ENCODE results near the gene CPNE4.

CPNE4 gene

GRCh38 chr3:132042681-132043080 lies 7.9 kb upstream of the CPNE4 start:
- Histone ChIP-seq H3K36me3 (ENCODE audit: control insufficient read depth, insufficient read depth, low read length) (no peaks in the 10 kb centered on the region), H3K4me1 (ENCODE audit: control insufficient read depth, insufficient read depth, low read length, poor library complexity, severe bottlenecking) (peaks cover 4% of the 10 kb centered on the region), H3K9me3 (ENCODE audit: control insufficient read depth, low read length) (no peaks in the 10 kb centered on the region), H3K4me3 (ENCODE audit: extremely low read depth, insufficient read depth, low read length, poor library complexity, severe bottlenecking) (no peak overlapping the region), H3K27ac (ENCODE audit: low read depth, low read length, severe bottlenecking) (no peak overlapping the region)

- H3K4me1 ChIP-seq (ENCODE audit: control insufficient read depth, insufficient read depth, low read length, poor library complexity, severe bottlenecking), result peaks cover 8% of the 10 kb centered on the region
- no CpG with 5 or more reads among the region's 1 CpG for WGBS, 2 experiments (ENCODE audit: insufficient coverage in 2 of 2)
These were observed 3.5 kb upstream of the CPNE4 start for GRCh38 chr3:132038198-132038825.

GRCh38 chr3:132037581-132037980 lies 2.8 kb upstream of the CPNE4 start:
- Histone ChIP-seq H3K4me3 (ENCODE audit: extremely low read depth, insufficient read depth, low read length, poor library complexity, severe bottlenecking) (no peak overlapping the region), H3K27ac (ENCODE audit: low read depth, low read length, severe bottlenecking) (no peak overlapping the region), H3K4me1 (ENCODE audit: control insufficient read depth, insufficient read depth, low read length, poor library complexity, severe bottlenecking) (peaks cover 8% of the 10 kb centered on the region), H3K9me3 (ENCODE audit: control insufficient read depth, low read length) (no peaks in the 10 kb centered on the region), H3K36me3 (ENCODE audit: control insufficient read depth, insufficient read depth, low read length) (no peaks in the 10 kb centered on the region)
- 67 to 79% methylated on average over 3 of the region's 3 CpGs for WGBS, 2 experiments (ENCODE audit: insufficient coverage in 2 of 2)

More at GRCh38 chr3:132038198-132038825, 3.5 kb upstream of the CPNE4 start:
- Histone ChIP-seq H3K36me3 (ENCODE audit: control insufficient read depth, insufficient read depth, low read length) (no peaks in the 10 kb centered on the region), H3K9me3 (ENCODE audit: control insufficient read depth, low read length) (no peaks in the 10 kb centered on the region), H3K27ac (ENCODE audit: low read depth, low read length, severe bottlenecking) (no peak overlapping the region), H3K4me3 (ENCODE audit: extremely low read depth, insufficient read depth, low read length, poor library complexity, severe bottlenecking) (no peak overlapping the region)

GRCh38 chr3:132037056-132037455 lies 2.2 kb upstream of the CPNE4 start:
- H3K4me1 ChIP-seq (ENCODE audit: control insufficient read depth, insufficient read depth, low read length, poor library complexity, severe bottlenecking), result peaks cover 8% of the 10 kb centered on the region

GRCh38 chr3:132034097-132034485 lies 723 bp downstream of the CPNE4 start:
- H3K4me3 ChIP-seq (ENCODE audit: extremely low read depth, insufficient read depth, low read length, poor library complexity, severe bottlenecking), result peak overlapping the region; percentile 42
- no peak overlapping the region for H3K27ac ChIP-seq (ENCODE audit: low read depth, low read length, severe bottlenecking)
- WGBS, 2 experiments (ENCODE audit: insufficient coverage in 2 of 2), result 0 to 1% methylated on average over 6 of the region's 14 CpGs
- H3K4me1 ChIP-seq (ENCODE audit: control insufficient read depth, insufficient read depth, low read length, poor library complexity, severe bottlenecking), result peaks cover 8% of the 10 kb centered on the region
- no peaks in the 10 kb centered on the region for H3K36me3 ChIP-seq (ENCODE audit: control insufficient read depth, insufficient read depth, low read length)
- no peaks in the 10 kb centered on the region for H3K9me3 ChIP-seq (ENCODE audit: control insufficient read depth, low read length)

More at GRCh38 chr3:132037056-132037455, 2.2 kb upstream of the CPNE4 start:
- 60 to 64% methylated on average over 3 of the region's 3 CpGs for WGBS, 2 experiments (ENCODE audit: insufficient coverage in 2 of 2)
- H3K36me3 ChIP-seq (ENCODE audit: control insufficient read depth, insufficient read depth, low read length), result no peaks in the 10 kb centered on the region
- H3K4me3 ChIP-seq (ENCODE audit: extremely low read depth, insufficient read depth, low read length, poor library complexity, severe bottlenecking), result no peak overlapping the region
- no peak overlapping the region for H3K27ac ChIP-seq (ENCODE audit: low read depth, low read length, severe bottlenecking)
- no peaks in the 10 kb centered on the region for H3K9me3 ChIP-seq (ENCODE audit: control insufficient read depth, low read length)

- H3K4me1 ChIP-seq (ENCODE audit: control insufficient read depth, insufficient read depth, low read length, poor library complexity, severe bottlenecking), result peaks cover 11% of the 10 kb centered on the region
- no peak overlapping the region for H3K27ac ChIP-seq (ENCODE audit: low read depth, low read length, severe bottlenecking)
- 34 to 35% methylated on average over 12 to 15 of the region's 15 CpGs for WGBS, 2 experiments (ENCODE audit: insufficient coverage in 2 of 2)
- no peaks in the 10 kb centered on the region for H3K9me3 ChIP-seq (ENCODE audit: control insufficient read depth, low read length)
- H3K4me3 ChIP-seq (ENCODE audit: extremely low read depth, insufficient read depth, low read length, poor library complexity, severe bottlenecking), result no peak overlapping the region
- no peaks in the 10 kb centered on the region for H3K36me3 ChIP-seq (ENCODE audit: control insufficient read depth, insufficient read depth, low read length)
These were observed 1.3 kb downstream of the CPNE4 start for GRCh38 chr3:132033471-132033870.

- H3K27ac ChIP-seq (ENCODE audit: low read depth, low read length, severe bottlenecking), result no peak overlapping the region
- no peaks in the 10 kb centered on the region for H3K9me3 ChIP-seq (ENCODE audit: control insufficient read depth, low read length)
- no peaks in the 10 kb centered on the region for H3K36me3 ChIP-seq (ENCODE audit: control insufficient read depth, insufficient read depth, low read length)
- no peak overlapping the region for H3K4me3 ChIP-seq (ENCODE audit: extremely low read depth, insufficient read depth, low read length, poor library complexity, severe bottlenecking)
- peaks cover 11% of the 10 kb centered on the region for H3K4me1 ChIP-seq (ENCODE audit: control insufficient read depth, insufficient read depth, low read length, poor library complexity, severe bottlenecking)
- WGBS, 2 experiments (ENCODE audit: insufficient coverage in 2 of 2), result 94 to 100% methylated on average over 1 to 2 of the region's 8 CpGs
These were observed 1.9 kb downstream of the CPNE4 start for GRCh38 chr3:132032959-132033358.

GRCh38 chr3:132029182-132029902 lies 5.5 kb downstream of the CPNE4 start:
- Histone ChIP-seq H3K36me3 (ENCODE audit: control insufficient read depth, insufficient read depth, low read length) (no peaks in the 10 kb centered on the region), H3K4me1 (ENCODE audit: control insufficient read depth, insufficient read depth, low read length, poor library complexity, severe bottlenecking) (peaks cover 8% of the 10 kb centered on the region), H3K27ac (ENCODE audit: low read depth, low read length, severe bottlenecking) (no peak overlapping the region), H3K9me3 (ENCODE audit: control insufficient read depth, low read length) (no peaks in the 10 kb centered on the region), H3K4me3 (ENCODE audit: extremely low read depth, insufficient read depth, low read length, poor library complexity, severe bottlenecking) (no peak overlapping the region)
- 20 to 30% methylated on average over 10 to 12 of the region's 15 CpGs for WGBS, 2 experiments (ENCODE audit: insufficient coverage in 2 of 2)

GRCh38 chr3:132022914-132023313 lies 11.9 kb downstream of the CPNE4 start:
- Histone ChIP-seq H3K4me1 (ENCODE audit: control insufficient read depth, insufficient read depth, low read length, poor library complexity, severe bottlenecking) (no peaks in the 10 kb centered on the region), H3K9me3 (ENCODE audit: control insufficient read depth, low read length) (no peaks in the 10 kb centered on the region), H3K27ac (ENCODE audit: low read depth, low read length, severe bottlenecking) (no peak overlapping the region), H3K36me3 (ENCODE audit: control insufficient read depth, insufficient read depth, low read length) (no peaks in the 10 kb centered on the region), H3K4me3 (ENCODE audit: extremely low read depth, insufficient read depth, low read length, poor library complexity, severe bottlenecking) (no peak overlapping the region)
- 89 to 90% methylated on average over 3 to 6 of the region's 7 CpGs for WGBS, 2 experiments (ENCODE audit: insufficient coverage in 2 of 2)

- Histone ChIP-seq H3K27ac (ENCODE audit: low read depth, low read length, severe bottlenecking) (no peak overlapping the region), H3K36me3 (ENCODE audit: control insufficient read depth, insufficient read depth, low read length) (no peaks in the 10 kb centered on the region), H3K4me1 (ENCODE audit: control insufficient read depth, insufficient read depth, low read length, poor library complexity, severe bottlenecking) (no peaks in the 10 kb centered on the region), H3K9me3 (ENCODE audit: control insufficient read depth, low read length) (no peaks in the 10 kb centered on the region), H3K4me3 (ENCODE audit: extremely low read depth, insufficient read depth, low read length, poor library complexity, severe bottlenecking) (no peak overlapping the region)
- 30 to 50% methylated on average over 2 of the region's 3 CpGs for WGBS, 2 experiments (ENCODE audit: insufficient coverage in 2 of 2)
These were observed 14.8 kb downstream of the CPNE4 start for GRCh38 chr3:132020058-132020457.

- 94 to 97% methylated on average over 3 of the region's 3 CpGs for WGBS, 2 experiments (ENCODE audit: insufficient coverage in 2 of 2)
- Histone ChIP-seq H3K36me3 (ENCODE audit: control insufficient read depth, insufficient read depth, low read length) (no peaks in the 10 kb centered on the region), H3K4me3 (ENCODE audit: extremely low read depth, insufficient read depth, low read length, poor library complexity, severe bottlenecking) (no peak overlapping the region), H3K27ac (ENCODE audit: low read depth, low read length, severe bottlenecking) (no peak overlapping the region), H3K9me3 (ENCODE audit: control insufficient read depth, low read length) (no peaks in the 10 kb centered on the region), H3K4me1 (ENCODE audit: control insufficient read depth, insufficient read depth, low read length, poor library complexity, severe bottlenecking) (no peaks in the 10 kb centered on the region)
These were observed 17.7 kb downstream of the CPNE4 start for GRCh38 chr3:132017137-132017536.
